DOHH2 (cell line): ENCODE results near the gene HERC5.

Experiments
- H3F3A ChIP-seq: fragments of 200-600 bp; sonication (generic), shearing (Covaris generic); 2 replicates; pipeline ENCODE4 v1.6.0; 2016; ENCODE audit warnings: antibody characterized with exemption, mild to moderate bottlenecking; ENCODE audit not compliant: control insufficient read depth, insufficient read depth
- H3K27ac ChIP-seq: fragments of 200-600 bp; sonication (generic); 2 replicates; pipeline ENCODE4 v1.5.1; 2014; ENCODE audit warnings: low read depth, mild to moderate bottlenecking, low read length, moderate library complexity
- H3K27me3 ChIP-seq: fragments of 200-600 bp; sonication (generic); 2 replicates; pipeline ENCODE4 v1.6.1; 2014; ENCODE audit warnings: mild to moderate bottlenecking, low read length, mixed read lengths; ENCODE audit not compliant: control insufficient read depth
- H3K36me3 ChIP-seq: fragments of 200-600 bp; sonication (generic); 2 replicates; pipeline ENCODE4 v1.6.1; 2014; ENCODE audit warnings: mild to moderate bottlenecking, low read length, moderate library complexity, mixed read lengths; ENCODE audit not compliant: control insufficient read depth
- H3K4me1 ChIP-seq: fragments of 200-600 bp; sonication (generic); 2 replicates; pipeline ENCODE4 v1.6.1; 2014; ENCODE audit warnings: mild to moderate bottlenecking, low read length, mixed read lengths; ENCODE audit not compliant: control insufficient read depth
- H3K4me2 ChIP-seq: fragments of 200-600 bp; sonication (generic); 2 replicates; pipeline ENCODE4 v1.6.0; 2014; ENCODE audit warnings: mild to moderate bottlenecking, low read length, moderate library complexity
- H3K4me3 ChIP-seq: fragments of 200-600 bp; sonication (generic); 2 replicates; pipeline ENCODE4 v1.5.1; 2014; ENCODE audit warnings: mild to moderate bottlenecking, low read length, mixed read lengths
- H3K79me2 ChIP-seq: fragments of 200-600 bp; sonication (generic); 2 replicates; pipeline ENCODE4 v1.6.1; 2014; ENCODE audit warnings: mild to moderate bottlenecking, low read length, mixed read lengths; ENCODE audit not compliant: control insufficient read depth
- H3K9me2 ChIP-seq: fragments of 200-600 bp; sonication (generic); replicated peaks from 2 replicates; pipeline ENCODE4 v1.6.1; 2014; ENCODE audit warnings: mild to moderate bottlenecking, low read length, mixed read lengths; ENCODE audit not compliant: control insufficient read depth
- H3K9me3 ChIP-seq: fragments of 200-600 bp; sonication (generic); 2 replicates; pipeline ENCODE4 v1.6.1; 2014; ENCODE audit warnings: antibody characterized with exemption, low read length, mixed read lengths; ENCODE audit not compliant: control insufficient read depth, insufficient read depth
- H4K20me1 ChIP-seq: fragments of 200-600 bp; sonication (generic); 2 replicates; pipeline ENCODE4 v1.6.0; 2014; ENCODE audit warnings: low read depth, mild to moderate bottlenecking, antibody characterized with exemption, low read length, moderate library complexity; ENCODE audit not compliant: control insufficient read depth, insufficient read depth
- EZH2phosphoT487 ChIP-seq: fragments of 200-600 bp; sonication (generic); IDR thresholded peaks from 2 replicates; pipeline ENCODE4 v1.6.1; 2017; ENCODE audit warnings: borderline replicate concordance, mild to moderate bottlenecking, antibody characterized with exemption, low read length, moderate library complexity, mixed read lengths
- TF ChIP-seq, protein P1 (sequence below): fragments of 200-600 bp; sonication (generic); IDR thresholded peaks from one replicate; pipeline ENCODE4 v1.5.1; 2014; ENCODE audit warnings: antibody characterized with exemption, mild to moderate bottlenecking, low read depth, low read length; ENCODE audit not compliant: poor library complexity, severe bottlenecking

Gene HERC5

GRCh38 chr4:88481537-88481936 lies 24.6 kb downstream of the HERC5 start:
- TF ChIP-seq, protein P1, sequence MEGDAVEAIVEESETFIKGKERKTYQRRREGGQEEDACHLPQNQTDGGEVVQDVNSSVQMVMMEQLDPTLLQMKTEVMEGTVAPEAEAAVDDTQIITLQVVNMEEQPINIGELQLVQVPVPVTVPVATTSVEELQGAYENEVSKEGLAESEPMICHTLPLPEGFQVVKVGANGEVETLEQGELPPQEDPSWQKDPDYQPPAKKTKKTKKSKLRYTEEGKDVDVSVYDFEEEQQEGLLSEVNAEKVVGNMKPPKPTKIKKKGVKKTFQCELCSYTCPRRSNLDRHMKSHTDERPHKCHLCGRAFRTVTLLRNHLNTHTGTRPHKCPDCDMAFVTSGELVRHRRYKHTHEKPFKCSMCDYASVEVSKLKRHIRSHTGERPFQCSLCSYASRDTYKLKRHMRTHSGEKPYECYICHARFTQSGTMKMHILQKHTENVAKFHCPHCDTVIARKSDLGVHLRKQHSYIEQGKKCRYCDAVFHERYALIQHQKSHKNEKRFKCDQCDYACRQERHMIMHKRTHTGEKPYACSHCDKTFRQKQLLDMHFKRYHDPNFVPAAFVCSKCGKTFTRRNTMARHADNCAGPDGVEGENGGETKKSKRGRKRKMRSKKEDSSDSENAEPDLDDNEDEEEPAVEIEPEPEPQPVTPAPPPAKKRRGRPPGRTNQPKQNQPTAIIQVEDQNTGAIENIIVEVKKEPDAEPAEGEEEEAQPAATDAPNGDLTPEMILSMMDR = no peak
- no peak for TF ChIP-seq EZH2phosphoT487
- Histone ChIP-seq H3K9me2 (no peaks in the 10 kb centered on the region), H3F3A (no peaks in the 10 kb centered on the region), H3K27ac (no peak overlapping the region), H3K79me2 (no peaks in the 10 kb centered on the region), H3K4me3 (no peak overlapping the region), H3K36me3 (no peaks in the 10 kb centered on the region), H4K20me1 (no peaks in the 10 kb centered on the region), H3K9me3 (no peaks in the 10 kb centered on the region), H3K27me3 (no peaks in the 10 kb centered on the region), H3K4me1 (no peaks in the 10 kb centered on the region), H3K4me2 (no peak overlapping the region)

- no peaks in the 10 kb centered on the region for H3K4me1 ChIP-seq
- no peak overlapping the region for H3K27ac ChIP-seq
- TF ChIP-seq EZH2phosphoT487 = no peak
- TF ChIP-seq, protein P1 = no peak
- H3K9me3 ChIP-seq = no peaks in the 10 kb centered on the region
- H3K79me2 ChIP-seq = no peaks in the 10 kb centered on the region
- H4K20me1 ChIP-seq = no peaks in the 10 kb centered on the region
- H3K27me3 ChIP-seq = no peaks in the 10 kb centered on the region; the same call in 1 of the 2 replicates
- H3K36me3 ChIP-seq = no peaks in the 10 kb centered on the region
- H3K4me2 ChIP-seq = no peak overlapping the region
- no peak overlapping the region for H3K4me3 ChIP-seq
- H3K9me2 ChIP-seq = no peaks in the 10 kb centered on the region
- H3F3A ChIP-seq = no peaks in the 10 kb centered on the region
Observed at GRCh38 chr4:88489100-88489761, 32.3 kb downstream of the HERC5 start.

- peaks cover 3% of the 10 kb centered on the region; the same call in 1 of the 2 replicates for H3K27me3 ChIP-seq
- no peaks in the 10 kb centered on the region for H3F3A ChIP-seq
- no peaks in the 10 kb centered on the region for H4K20me1 ChIP-seq
- H3K4me1 ChIP-seq = no peaks in the 10 kb centered on the region
- H3K4me3 ChIP-seq = no peak overlapping the region
- no peaks in the 10 kb centered on the region for H3K9me3 ChIP-seq
- H3K4me2 ChIP-seq = no peak overlapping the region
- TF ChIP-seq, protein P1 = no peak
- TF ChIP-seq EZH2phosphoT487 = no peak
- H3K79me2 ChIP-seq = no peaks in the 10 kb centered on the region
- no peaks in the 10 kb centered on the region for H3K9me2 ChIP-seq
- H3K27ac ChIP-seq = no peak overlapping the region
- H3K36me3 ChIP-seq = no peaks in the 10 kb centered on the region
Observed at GRCh38 chr4:88497859-88498409, 41.0 kb downstream of the HERC5 start.
